Neural cell (in vitro differentiated cells): Measurements from ENCODE around the gene HCAR2. TPM values are rescaled to one million over a fixed set of nuclear protein-coding genes. Genes with fewer than 3 reads are reported as not detected.

Experiments used
- H2AFZ ChIP-seq: fragments of 200-600, 300-800 bp; sonication (generic), shearing (Covaris generic); 2 replicates; pipeline ENCODE4 v1.6.0; 2014; ENCODE audit warnings: low read depth, mild to moderate bottlenecking, antibody characterized with exemption, low read length, moderate library complexity
- H3F3A ChIP-seq: fragments of 200-600 bp; shearing (Covaris generic); 2 replicates; pipeline ENCODE4 v1.6.1; 2016; ENCODE audit warnings: mild to moderate bottlenecking, moderate library complexity, mixed read lengths, antibody characterized with exemption, low read length; ENCODE audit not compliant: insufficient read depth, poor library complexity, severe bottlenecking
- H3K27ac ChIP-seq: fragments of 200-600, 300-800 bp; sonication (generic), shearing (Covaris generic); 2 replicates; pipeline ENCODE4 v1.5.1; 2014; ENCODE audit warnings: mild to moderate bottlenecking, low read length, moderate library complexity
- H3K27me3 ChIP-seq: fragments of 300-800, 200-600 bp; sonication (generic), shearing (Covaris generic); 2 replicates; pipeline ENCODE4 v1.6.0; 2014; ENCODE audit warnings: mild to moderate bottlenecking, low read depth, low read length, moderate library complexity; ENCODE audit not compliant: insufficient read depth
- H3K36me3 ChIP-seq: fragments of 300-800, 200-600 bp; sonication (generic), shearing (Covaris generic); 2 replicates; pipeline ENCODE4 v1.5.1; 2014; ENCODE audit warnings: mild to moderate bottlenecking, antibody characterized with exemption, low read length, moderate library complexity; ENCODE audit not compliant: insufficient read depth
- H3K4me2 ChIP-seq: fragments of 300-800, 200-600 bp; sonication (generic), shearing (Covaris generic); 2 replicates; pipeline ENCODE4 v1.6.0; 2014; ENCODE audit warnings: mild to moderate bottlenecking, low read length
- H3K4me3 ChIP-seq: fragments of 300-800, 200-600 bp; sonication (generic), shearing (Covaris generic); 2 replicates; pipeline ENCODE4 v1.5.1; 2014; ENCODE audit warnings: mild to moderate bottlenecking, low read length, moderate library complexity
- H3K79me2 ChIP-seq: fragments of 200-600 bp; shearing (Covaris generic); replicated peaks from 2 replicates; pipeline ENCODE4 v1.6.0; 2014; ENCODE audit warnings: mild to moderate bottlenecking, low read length, moderate library complexity; ENCODE audit not compliant: insufficient read depth
- H3K9ac ChIP-seq: fragments of 300-800, 200-600 bp; sonication (generic), shearing (Covaris generic); 2 replicates; pipeline ENCODE4 v1.6.1; 2016; ENCODE audit warnings: mild to moderate bottlenecking, low read length, mixed read lengths
- H3K9me2 ChIP-seq: fragments of 200-600 bp; shearing (Covaris generic); 2 replicates; pipeline ENCODE4 v1.6.1; 2016; ENCODE audit warnings: mild to moderate bottlenecking, low read length, mixed read lengths; ENCODE audit not compliant: insufficient read depth
- H3K9me3 ChIP-seq: fragments of 200-600, 300-800 bp; sonication (generic), shearing (Covaris generic); 2 replicates; pipeline ENCODE4 v1.6.1; 2016; ENCODE audit warnings: mild to moderate bottlenecking, mixed run types, low read length, moderate library complexity, mixed read lengths
- H4K20me1 ChIP-seq: fragments of 200-600 bp; shearing (Covaris generic); 2 replicates; pipeline ENCODE4 v1.6.1; 2016; ENCODE audit warnings: mild to moderate bottlenecking, mixed run types; ENCODE audit not compliant: insufficient read depth
- EP300 ChIP-seq: fragments of 450-650 bp; conservative IDR thresholded peaks from 2 replicates; pipeline ENCODE4 v1.6.1; 2014; ENCODE audit warnings: antibody characterized with exemption, mild to moderate bottlenecking, moderate library complexity; ENCODE audit not compliant: poor library complexity, severe bottlenecking
- EZH2 ChIP-seq: fragments of 200-600, 300-800 bp; shearing (Covaris generic), sonication (generic); IDR thresholded peaks from 2 replicates; pipeline ENCODE4 v1.6.1; 2014; ENCODE audit warnings: antibody characterized with exemption, low read length, borderline replicate concordance, mild to moderate bottlenecking; ENCODE audit not compliant: insufficient read depth, poor library complexity, severe bottlenecking
- MXI1 ChIP-seq: fragments of 450-650 bp; conservative IDR thresholded peaks from 2 replicates; pipeline ENCODE4 v1.6.1; 2014; ENCODE audit warnings: antibody characterized with exemption, mild to moderate bottlenecking; ENCODE audit not compliant: poor library complexity, severe bottlenecking
- POLR2AphosphoS5 ChIP-seq: IDR thresholded peaks from 2 replicates; pipeline ENCODE4 v1.6.1; 2012
- RAD21 ChIP-seq: fragments of 450-650 bp; conservative IDR thresholded peaks from 2 replicates; pipeline ENCODE4 v1.6.1; 2014; ENCODE audit warnings: antibody characterized with exemption, mild to moderate bottlenecking, moderate library complexity
- SMC3 ChIP-seq: fragments of 450-650 bp; conservative IDR thresholded peaks from 2 replicates; pipeline ENCODE4 v1.6.1; 2014; ENCODE audit warnings: antibody characterized with exemption, mild to moderate bottlenecking, moderate library complexity; ENCODE audit not compliant: poor library complexity
- TAF1 ChIP-seq: IDR thresholded peaks from 2 replicates; pipeline ENCODE4 v1.6.1; 2012; ENCODE audit warnings: low read depth
- polyA plus RNA-seq: library from polyadenylated mRNA; depleted of rRNA; stranded (reverse); fragments of >200 nt; gene quantifications from 2 replicates; pipeline ENCODE4 v1.2.3, GENCODE V29; 2014
- TF ChIP-seq, protein P1 (sequence below): fragments of 450-650 bp; IDR thresholded peaks from 2 replicates; pipeline ENCODE4 v1.5.1; 2014; ENCODE audit warnings: antibody characterized with exemption, mild to moderate bottlenecking, moderate library complexity; ENCODE audit not compliant: poor library complexity, severe bottlenecking
- TF ChIP-seq, protein P2 (sequence below): IDR thresholded peaks from 2 replicates; pipeline ENCODE4 v1.6.1; 2012; ENCODE audit warnings: borderline replicate concordance

The HCAR2 gene
- polyA plus RNA-seq, 1 donor from 2014 or later = not detected

DNA sequence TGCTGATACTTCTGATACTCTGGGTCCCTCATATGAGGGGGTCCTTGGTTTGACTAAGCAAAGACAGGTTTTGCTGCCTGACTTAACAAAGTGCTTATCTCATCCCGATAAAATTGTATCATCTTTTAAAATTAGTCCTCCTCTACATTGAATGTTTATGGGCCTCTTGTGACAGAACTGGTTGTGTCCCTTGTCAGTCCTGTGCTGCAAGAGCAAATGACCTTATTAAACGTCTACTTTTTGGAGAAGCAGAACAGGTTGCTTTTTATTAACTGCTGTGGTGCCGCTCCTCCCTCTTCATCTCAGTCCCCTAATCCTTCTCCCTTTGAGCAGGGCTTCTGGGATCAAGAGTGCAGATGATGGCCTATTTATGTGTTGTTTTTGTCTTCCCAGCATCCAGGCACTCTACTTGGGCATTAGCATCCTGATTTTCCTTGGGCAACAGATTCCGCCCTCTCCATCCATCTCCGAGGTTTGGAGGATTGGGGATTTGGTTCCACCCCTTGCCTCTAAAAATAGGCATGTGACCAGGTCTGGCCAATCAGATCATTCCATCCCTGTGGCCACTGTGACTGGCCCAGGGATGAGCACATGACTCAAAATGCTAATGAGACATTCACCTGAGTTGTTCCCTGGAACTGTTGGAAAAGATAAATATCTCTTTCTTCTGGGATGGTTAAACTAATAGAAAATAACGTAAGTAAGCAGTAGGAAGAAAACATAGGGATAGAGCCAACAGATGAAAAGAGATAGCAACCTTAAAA, 46.6 kb upstream of the HCAR2 start:
- Histone ChIP-seq H3K27ac (no peak overlapping the region), H3K4me2 (no peak overlapping the region), H4K20me1 (no peaks in the 10 kb centered on the region), H3K9me3 (no peaks in the 10 kb centered on the region), H3K9ac (no peak overlapping the region), H3K9me2 (no peaks in the 10 kb centered on the region), H3K79me2 (peaks cover 17% of the 10 kb centered on the region), H3K36me3 (no peaks in the 10 kb centered on the region), H3F3A (peaks cover 3% of the 10 kb centered on the region), H3K4me3 (no peak overlapping the region), H3K27me3 (no peaks in the 10 kb centered on the region), H2AFZ (no peak overlapping the region)
- TF ChIP-seq SMC3 = no peak
- TF ChIP-seq RAD21 = no peak
- no peak for TF ChIP-seq MXI1
- no peak for TF ChIP-seq TAF1
- TF ChIP-seq, protein P1, sequence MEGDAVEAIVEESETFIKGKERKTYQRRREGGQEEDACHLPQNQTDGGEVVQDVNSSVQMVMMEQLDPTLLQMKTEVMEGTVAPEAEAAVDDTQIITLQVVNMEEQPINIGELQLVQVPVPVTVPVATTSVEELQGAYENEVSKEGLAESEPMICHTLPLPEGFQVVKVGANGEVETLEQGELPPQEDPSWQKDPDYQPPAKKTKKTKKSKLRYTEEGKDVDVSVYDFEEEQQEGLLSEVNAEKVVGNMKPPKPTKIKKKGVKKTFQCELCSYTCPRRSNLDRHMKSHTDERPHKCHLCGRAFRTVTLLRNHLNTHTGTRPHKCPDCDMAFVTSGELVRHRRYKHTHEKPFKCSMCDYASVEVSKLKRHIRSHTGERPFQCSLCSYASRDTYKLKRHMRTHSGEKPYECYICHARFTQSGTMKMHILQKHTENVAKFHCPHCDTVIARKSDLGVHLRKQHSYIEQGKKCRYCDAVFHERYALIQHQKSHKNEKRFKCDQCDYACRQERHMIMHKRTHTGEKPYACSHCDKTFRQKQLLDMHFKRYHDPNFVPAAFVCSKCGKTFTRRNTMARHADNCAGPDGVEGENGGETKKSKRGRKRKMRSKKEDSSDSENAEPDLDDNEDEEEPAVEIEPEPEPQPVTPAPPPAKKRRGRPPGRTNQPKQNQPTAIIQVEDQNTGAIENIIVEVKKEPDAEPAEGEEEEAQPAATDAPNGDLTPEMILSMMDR = no peak
- TF ChIP-seq, protein P2, sequence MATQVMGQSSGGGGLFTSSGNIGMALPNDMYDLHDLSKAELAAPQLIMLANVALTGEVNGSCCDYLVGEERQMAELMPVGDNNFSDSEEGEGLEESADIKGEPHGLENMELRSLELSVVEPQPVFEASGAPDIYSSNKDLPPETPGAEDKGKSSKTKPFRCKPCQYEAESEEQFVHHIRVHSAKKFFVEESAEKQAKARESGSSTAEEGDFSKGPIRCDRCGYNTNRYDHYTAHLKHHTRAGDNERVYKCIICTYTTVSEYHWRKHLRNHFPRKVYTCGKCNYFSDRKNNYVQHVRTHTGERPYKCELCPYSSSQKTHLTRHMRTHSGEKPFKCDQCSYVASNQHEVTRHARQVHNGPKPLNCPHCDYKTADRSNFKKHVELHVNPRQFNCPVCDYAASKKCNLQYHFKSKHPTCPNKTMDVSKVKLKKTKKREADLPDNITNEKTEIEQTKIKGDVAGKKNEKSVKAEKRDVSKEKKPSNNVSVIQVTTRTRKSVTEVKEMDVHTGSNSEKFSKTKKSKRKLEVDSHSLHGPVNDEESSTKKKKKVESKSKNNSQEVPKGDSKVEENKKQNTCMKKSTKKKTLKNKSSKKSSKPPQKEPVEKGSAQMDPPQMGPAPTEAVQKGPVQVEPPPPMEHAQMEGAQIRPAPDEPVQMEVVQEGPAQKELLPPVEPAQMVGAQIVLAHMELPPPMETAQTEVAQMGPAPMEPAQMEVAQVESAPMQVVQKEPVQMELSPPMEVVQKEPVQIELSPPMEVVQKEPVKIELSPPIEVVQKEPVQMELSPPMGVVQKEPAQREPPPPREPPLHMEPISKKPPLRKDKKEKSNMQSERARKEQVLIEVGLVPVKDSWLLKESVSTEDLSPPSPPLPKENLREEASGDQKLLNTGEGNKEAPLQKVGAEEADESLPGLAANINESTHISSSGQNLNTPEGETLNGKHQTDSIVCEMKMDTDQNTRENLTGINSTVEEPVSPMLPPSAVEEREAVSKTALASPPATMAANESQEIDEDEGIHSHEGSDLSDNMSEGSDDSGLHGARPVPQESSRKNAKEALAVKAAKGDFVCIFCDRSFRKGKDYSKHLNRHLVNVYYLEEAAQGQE = no peak
- no peak for TF ChIP-seq EZH2
- TF ChIP-seq POLR2AphosphoS5 = no peak
- TF ChIP-seq EP300 = no peak

DNA sequence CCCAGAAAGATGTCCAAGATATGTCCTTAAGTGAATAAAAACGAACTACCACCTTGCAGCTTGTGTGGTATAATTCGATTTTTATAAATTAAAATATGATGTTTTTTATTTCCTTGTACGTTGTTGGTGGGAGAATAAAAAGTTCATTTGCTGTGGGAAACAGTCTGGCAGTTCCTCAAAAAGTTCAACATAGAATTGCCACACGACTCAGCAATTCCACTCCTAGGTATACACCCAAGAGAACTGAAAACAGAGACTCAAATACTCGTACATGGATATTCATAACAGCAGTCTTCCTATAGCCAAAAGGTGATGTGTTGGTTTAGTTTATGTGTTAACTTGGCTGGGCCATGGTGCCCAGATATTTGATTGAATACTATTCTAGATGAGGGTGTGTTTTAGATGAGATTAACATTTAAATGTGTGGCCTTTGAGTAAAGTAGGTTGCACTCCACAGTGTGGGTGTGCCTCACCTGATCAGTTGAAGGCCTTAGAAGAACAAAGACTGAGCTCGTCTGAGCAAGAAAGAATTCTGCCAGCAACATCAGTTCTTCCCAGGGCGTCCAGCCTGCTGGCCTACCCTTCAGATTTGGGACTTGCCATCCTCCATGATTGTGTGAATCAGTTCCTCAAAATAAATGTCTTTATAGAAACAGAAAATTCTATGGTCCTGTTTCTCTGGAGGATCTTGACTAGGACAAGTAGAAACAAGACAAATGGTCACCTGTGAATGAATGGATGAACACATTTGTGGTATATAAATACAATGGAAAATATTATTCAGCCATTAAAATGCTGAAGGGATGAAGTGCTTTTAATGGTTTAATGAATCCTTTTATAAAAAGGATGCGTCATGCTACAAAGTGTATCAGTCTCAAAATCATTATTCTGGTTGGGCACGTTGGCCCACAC, 44.3 kb upstream of the HCAR2 start:
- no peaks in the 10 kb centered on the region for H3K9me2 ChIP-seq
- no peak overlapping the region for H3K9ac ChIP-seq
- no peaks in the 10 kb centered on the region for H3F3A ChIP-seq
- H3K4me3 ChIP-seq = no peak overlapping the region
- no peaks in the 10 kb centered on the region for H4K20me1 ChIP-seq
- H2AFZ ChIP-seq = no peak overlapping the region
- no peaks in the 10 kb centered on the region for H3K79me2 ChIP-seq
- TF ChIP-seq, protein P1 = no peak
- TF ChIP-seq MXI1 = no peak
- TF ChIP-seq POLR2AphosphoS5 = no peak
- no peak for TF ChIP-seq RAD21
- no peak for TF ChIP-seq EZH2
- no peak for TF ChIP-seq TAF1
- TF ChIP-seq SMC3 = no peak
- no peak for TF ChIP-seq EP300
- TF ChIP-seq, protein P2 = no peak
- no peaks in the 10 kb centered on the region for H3K27me3 ChIP-seq
- H3K9me3 ChIP-seq = no peaks in the 10 kb centered on the region
- H3K27ac ChIP-seq = no peak overlapping the region
- no peaks in the 10 kb centered on the region for H3K36me3 ChIP-seq
- no peak overlapping the region for H3K4me2 ChIP-seq
